ENCODE measurements around the gene TOMT.

TOMT gene

DNA sequence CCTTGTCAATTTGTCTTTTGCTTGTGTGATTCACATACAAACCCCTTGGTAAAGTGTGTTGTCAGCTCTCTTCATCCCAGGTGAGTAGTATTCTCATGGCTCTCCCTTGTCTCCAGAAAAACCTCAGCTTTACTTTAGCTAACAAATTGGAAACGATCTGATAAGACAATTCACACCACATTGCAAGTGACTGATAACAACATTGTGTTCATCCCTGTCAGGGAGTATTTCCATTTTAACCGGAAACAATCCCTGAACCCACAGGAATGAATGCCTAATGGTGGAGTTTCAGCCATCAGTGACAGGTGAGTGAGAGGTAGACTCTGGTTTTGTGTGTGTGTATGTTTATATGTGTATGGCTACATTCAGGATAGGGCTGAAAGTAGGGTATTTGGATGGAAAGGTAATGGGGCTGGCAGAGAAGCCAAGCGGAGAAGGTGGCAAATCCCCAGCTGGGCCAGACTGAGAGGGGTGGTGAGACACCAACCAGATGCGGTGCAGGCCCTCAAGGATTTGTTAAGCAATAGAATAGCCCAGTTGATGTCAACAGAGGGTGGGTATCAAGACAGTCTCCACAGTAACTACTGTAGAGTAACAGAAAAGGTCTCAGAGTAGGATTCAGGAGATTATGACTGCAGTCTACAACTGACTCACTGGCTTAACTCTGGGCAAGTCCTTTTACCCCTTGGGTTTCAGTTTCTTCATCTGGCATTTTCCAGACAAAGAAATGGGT is 17.5 kb upstream of the TOMT start:
- DNase-seq: no peak

DNA sequence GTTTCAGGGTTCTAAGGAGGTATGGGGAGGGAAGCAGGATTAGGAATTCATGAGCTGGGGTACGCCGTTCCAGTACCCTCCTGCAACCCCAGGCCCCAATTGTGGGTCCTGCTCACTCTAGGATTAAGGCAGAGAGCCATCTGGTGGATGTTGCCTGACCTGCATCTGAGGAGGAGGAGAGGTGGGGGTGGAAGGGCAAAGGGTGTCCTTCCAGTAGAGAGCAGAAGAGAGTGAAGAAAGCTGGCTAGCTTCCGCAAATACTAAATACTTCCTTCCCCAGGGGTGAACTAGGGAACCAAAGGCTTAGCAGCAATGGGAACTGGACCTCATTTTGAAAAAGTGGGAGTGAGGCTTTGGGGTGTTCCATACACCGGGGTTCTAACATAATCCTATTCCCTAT is 14.4 kb upstream of the TOMT start:
- peak; percentile 7 for DNase-seq

DNA sequence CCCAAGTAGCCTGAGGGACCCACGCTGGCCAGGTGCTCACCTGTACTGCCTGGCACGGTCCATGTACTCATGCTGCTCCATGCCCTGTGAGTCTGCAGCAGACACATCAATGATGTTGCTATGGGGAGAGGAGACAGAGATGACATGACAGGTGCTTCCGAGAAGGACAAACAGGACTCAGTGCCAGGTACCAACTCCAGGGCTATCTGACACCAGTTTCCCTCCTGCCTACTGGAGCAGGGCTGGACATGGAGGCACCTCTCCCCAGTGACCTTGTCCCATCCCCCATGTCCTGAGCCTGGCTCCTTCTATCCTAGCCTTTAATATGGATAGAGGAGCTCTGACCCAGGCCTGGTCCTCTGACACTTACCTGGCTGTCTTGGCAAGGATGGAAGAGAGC is 7.0 kb upstream of the TOMT start:
- DNase-seq: no peak

DNA sequence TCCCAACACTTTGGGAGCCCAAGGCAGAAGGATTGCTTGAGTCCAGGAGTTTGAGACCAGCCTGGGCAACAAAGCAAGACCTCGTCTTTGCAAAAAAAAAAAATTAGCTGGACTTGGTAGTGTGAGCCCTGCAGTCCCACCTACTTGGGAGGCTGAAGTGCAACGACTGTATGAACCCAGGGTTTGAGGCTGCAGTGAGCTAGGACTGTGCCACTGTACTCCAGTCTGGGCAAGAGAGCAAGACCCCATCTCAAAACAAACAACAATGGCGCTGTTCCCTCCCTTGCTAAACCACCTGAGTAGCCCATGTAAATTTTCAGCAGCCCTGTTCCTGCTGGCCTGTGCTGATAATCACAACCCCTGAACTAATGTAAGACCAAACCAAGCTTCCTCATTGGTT is 5.7 kb upstream of the TOMT start:
- DNase-seq: no peak

DNA sequence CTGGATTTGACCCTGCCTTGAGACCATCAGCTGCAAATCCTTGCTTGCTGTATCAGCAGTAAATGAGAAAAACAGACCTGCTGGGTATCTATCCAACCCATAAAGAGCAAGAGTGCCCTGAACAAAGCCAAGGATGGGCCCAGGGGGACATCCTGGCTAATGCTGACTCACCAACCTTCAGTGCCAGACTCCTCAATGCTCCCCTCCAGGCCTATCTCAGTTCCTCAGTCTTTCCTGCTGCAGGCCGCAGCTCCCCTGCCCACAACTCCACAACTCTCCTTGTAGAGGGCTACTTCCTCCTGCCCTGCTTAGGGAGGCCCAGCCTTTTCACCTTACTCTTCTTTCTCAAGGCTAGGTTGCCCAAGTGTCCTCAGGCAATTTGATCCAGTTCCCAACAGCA is 5.3 kb upstream of the TOMT start:
- DNase-seq: no peak

DNA sequence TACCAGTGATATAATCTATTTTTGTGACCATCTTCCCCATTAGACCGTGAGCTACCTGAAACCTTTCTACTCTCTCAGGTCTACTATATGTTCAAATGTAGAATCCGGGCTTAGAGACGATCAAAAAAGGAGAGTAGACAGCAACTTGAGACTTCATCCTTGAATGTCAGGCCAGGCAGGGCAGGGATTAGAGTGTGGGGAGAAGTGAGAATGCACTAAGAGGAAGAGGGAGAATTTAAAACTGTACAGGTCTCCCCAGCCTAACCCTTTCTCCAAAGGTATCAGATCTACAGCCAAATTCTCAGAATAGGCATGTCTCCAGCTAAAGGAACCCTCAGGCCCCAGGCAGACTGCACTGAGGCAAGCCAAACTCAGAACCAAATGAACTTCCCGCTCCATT is 3.6 kb upstream of the TOMT start:
- DNase-seq: no peak

DNA sequence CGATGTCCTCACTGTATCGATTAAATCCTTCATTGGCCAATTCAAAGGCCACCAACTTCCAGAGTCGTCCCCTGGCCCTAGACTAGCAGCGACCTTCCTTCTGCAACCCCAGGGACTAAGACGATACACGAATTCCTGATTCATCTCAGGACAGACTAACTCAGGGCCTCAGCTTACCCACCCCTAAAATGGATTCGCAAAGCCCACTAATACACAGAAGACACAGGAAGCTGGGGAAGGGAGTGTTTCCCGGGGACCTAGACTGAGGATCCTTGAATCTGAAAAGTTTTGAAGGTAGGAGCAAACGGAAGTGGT is 3.1 kb upstream of the TOMT start:
- no peak for DNase-seq

DNA sequence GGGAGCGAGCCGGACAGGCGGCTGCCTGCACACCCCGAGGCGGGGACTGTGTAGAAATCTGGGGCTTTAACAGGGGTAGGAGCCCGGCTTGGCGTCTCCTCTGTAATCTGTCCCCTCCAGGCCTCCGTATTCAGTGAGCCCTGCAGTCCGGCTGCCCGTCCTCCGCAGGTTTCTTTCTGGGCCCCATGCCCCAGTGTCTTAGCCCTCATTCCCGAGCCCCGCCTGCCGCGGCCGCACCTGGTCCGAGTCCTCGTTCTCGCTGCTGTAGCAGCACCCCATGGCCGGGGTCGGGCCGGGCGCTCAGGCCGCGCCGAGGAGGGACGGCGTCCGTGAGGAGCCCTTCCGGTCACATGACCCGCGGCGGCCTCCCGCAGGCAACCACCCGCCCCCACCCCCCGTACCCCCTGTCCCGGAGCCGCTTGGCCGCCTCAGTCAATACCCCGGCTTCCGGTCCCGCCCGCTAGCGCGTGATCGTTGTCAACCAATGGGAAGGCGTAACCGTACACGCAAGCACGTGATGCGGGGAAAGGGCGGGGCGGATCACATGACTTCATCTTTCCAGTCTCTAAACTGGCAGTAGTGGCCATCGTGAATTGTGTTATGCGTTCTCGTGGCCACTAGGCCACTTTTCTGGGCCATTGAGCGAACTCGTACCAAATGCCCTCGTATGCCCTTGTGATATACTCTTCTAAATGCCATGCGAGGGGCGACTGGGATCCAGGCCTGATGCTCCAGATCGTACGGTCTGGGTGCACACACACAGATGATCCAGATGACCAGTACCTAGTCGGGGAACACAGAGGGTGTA is 2.6 kb upstream of the TOMT start, which contains the start of gene LAMTOR1:
LAMTOR1 (minus strand) TSS at position 352 of the 808 bp plus-strand sequence; CDS start at position 279, 73 bp downstream.
- peak; percentile 88 for DNase-seq

DNA sequence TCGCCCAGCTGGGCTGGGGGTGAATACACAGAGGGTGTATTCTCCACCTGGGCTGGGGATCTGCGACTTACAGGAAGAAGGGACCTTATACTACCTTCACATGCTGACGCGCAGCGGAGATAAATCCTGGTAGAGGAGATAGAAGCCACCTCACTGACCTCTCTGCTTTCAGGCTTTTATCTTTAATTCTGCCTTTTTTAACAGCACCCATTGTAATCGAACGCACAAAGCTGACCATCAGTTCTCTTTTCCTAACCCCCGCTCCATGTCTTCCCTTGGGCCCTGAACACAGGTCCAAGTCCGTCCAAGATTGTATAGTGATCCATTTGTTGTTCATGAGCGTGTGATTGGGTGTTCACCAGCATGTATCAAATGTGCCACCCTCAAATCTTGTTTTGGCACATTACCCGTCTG is 2.0 kb upstream of the TOMT start:
- no peak for DNase-seq

DNA sequence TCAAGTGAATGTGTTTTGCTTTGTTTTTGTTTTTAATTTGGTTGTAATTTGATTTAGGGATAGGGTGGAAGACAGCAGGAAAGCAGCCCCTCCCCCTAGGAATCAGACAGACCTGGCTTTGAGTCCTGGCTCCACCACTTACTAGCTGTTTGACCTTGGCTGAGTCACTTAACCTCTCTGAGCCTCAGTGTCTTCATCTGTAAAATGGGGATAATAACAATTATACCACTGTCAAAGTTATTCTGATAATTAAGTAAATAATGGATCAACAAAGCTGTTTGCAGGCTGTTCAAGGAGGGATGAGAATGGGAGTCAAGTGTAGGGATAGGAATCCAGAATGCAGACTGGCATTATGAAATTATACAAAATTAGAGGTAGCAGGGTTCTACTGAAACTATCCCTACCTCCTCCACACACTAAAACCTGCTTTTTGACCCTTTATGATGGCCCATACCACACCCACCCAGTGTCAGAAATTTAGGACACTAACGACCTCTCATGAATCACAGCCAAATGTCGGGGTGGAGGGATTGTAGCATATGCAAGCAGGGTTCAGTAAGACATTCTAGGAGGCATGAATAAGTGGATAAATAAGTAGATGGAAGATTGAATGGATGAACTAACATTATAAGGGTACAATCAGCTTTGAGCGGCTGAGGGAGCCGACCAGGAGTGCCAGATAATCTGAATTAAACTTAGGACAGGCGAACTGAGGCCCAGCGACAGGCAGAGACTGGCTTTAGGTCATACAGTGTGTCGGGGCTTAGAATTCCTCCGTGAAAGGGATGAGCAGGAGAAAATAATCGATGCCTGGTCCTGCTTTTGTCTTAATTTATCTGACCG is 5.8 kb downstream of the TOMT start:
- DNase-seq: no peak

DNA sequence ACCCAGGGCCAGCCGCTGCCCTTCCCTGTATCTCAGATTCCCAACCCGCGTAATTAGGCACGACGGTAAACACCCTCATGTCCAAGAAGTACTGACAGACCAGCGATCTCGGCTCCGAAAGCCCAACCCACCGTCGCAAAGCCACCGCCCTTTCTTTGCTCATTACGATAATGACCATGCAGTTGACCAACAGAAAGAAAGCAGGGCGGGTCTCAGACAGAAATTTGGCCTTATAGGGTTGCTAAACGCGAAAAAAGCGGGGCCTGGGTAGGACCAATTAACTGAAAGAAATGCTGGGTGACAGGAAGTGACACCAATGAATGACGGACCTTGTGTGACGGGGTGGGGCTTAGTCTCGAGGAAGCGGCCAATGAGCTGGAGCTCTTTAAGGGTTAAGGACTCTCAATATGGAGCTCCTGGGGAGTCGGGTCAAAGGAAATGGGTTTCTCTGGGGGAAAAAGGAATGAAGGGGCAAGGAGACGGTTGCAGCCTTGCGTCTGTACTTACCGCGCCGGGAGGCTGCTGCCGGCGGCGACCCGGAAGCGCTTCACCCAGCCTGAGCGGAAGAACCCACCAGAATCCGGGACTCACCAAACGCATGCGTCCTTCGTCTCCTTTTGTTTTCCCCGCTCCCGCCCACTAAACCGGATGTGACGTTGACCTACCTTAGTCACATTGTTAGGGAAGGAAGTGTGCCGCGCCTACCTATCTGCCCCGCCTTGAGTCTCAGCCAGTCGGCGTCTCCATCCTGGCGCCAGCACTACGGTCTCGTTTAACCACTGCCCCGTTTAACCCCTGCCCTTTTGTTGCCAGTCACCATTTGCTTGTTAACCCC is 6.6 kb downstream of the TOMT start, which contains the start of gene ANAPC15:
ANAPC15 (minus strand) TSS at position 553 of the 835 bp plus-strand sequence. CDS start 1,419 bp downstream, outside the sequence.
- DNase-seq: peak; percentile 97

DNA sequence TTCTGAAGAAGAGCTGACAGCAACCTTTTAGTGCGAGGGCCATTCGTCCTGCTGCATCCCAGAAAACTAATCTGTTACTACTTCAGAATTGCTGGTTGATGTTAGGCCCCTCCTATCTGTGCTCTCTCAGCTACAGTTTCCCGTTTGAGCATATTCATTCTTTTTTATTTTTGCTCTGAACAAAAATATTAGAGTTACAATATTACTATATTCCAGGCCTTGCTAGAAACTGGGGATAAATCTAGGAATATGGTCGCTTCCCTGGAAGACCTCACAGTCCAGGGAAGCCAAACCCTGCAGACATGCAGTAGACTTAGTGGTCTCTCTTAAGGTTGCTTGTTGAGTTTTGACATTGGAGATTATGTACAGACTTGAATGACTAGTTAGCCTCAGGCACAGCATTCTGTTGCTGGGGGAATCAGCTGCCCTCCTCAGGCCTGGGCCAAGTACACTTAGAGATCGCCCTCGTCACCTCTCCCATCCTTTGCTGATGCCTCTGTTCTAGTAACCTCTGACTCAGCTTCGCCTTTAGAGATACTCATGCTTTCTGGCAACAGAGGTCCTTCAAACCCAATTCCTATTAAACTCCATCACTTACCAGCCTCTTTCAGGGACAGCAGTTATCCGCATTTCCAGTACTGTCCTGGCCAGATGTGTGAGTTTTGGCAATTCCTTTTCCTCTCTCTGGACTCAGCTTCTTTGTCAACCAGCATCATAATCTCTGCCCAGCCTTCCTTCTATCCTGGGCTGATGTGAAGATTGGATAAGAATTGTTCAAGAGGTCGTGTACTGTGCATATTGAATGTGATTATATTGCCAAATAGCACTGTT is 7.5 kb downstream of the TOMT start:
- no peak for DNase-seq

DNA sequence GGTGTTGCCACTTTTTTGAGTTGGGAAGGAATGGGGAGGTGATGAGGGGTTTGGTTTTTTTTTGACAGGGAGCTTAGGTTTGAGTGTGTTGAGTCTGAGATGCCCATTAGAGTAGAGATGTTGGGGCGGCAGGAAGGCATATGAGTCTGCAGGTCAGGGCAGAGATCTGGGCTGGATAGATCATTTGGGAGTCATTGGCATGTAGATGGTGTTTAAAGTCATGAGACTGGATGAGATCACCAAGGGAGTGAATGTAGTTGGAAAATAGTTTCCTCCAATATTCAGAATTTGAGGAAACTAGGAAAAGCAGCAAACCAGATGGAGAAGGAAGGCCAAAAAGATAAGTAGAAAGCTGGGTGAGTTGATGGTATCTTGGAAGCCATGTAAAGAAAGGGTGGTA is 8.8 kb downstream of the TOMT start:
- no peak for DNase-seq

DNA sequence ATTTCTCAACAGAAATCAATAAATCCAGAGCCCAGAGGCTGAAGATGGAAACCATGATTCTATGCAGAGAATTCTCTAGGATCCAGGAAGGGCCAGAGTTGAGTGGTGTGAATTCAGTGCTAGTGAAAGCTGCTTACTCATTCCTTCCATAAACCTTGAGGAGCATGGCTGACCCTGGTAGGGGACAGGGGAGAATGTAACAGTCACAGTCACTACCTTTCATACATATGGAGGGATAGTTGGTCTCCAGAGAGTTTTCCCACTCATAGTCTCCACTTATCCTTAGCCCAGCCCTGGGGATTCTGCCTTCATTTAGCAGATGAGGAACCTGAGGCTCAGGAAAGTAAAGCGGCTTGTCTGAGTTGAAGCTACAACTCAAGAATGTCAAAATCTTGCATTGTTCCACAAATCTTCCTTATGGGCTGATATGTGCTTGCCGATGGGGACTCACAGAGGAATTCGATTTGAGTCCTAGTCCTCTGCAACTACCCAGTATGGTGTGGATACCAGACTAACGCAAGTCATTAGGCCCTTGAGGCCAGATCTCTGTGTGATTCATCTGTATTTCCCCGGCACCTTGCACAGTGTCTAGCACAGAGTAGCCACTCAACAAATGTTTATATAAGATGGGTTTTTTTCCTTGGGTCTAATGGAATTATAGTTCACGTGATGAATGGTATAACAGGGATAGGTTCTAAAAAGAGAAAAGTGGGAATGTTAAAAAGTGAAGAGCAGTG is 10.5 kb downstream of the TOMT start:
- no peak for DNase-seq

DNA sequence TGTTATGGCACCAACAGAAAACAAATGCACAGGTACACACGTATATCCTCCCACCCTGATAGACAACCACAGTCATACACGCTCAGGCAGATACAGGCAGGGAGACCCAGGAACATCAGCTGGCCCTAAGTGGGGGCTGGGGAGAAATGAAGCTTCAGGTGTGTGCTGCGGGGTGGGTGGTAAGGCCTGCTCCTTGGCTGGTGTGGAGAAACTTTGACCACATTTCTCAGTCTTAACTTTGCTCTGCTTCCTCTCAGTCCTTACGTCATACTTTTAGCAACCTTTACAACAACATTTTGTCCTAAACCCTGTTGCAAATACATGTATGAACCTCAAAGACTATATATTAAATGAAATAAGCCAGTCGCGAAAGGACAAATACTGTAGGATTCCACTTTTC is 13.5 kb downstream of the TOMT start:
- DNase-seq: no peak

DNA sequence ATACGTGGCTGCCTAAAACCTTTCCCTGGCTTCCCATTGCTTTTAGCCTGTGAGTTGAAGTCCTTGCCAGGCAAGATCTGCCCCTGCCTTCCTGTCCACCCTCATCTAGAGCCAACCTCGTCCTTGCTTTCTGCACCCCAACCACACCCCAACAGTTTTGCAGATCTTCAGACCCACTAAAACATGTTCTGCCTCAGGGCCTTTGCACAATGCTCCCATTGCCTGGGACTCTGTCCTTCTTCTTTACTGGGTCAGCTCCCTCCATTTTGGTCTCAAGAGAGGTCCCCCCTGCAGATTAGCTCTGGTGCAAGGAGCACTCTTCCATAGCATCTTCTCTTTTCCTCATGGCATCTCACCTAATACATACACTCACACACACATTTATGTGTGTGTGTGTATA is 15.2 kb downstream of the TOMT start:
- DNase-seq: no peak

DNA sequence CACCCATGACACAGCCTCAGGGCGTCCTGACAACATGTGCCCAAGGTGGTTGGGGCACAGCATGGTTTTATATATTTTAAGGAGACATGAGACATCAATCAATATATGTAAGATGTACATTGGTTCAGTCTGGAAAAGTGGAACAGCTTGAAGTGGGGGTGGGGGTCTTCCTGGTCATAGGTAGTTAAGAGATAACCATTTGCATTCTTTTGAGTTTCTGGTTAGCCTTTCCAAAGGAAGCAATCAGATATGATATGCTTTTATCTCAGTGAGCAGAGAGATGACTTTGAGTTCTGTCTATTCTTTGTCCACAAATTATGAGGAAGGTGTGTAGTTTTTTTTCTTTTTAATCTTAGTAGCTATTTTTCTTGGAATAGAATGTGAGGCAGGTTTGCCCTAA is 16.9 kb downstream of the TOMT start:
- no peak for DNase-seq

DNA sequence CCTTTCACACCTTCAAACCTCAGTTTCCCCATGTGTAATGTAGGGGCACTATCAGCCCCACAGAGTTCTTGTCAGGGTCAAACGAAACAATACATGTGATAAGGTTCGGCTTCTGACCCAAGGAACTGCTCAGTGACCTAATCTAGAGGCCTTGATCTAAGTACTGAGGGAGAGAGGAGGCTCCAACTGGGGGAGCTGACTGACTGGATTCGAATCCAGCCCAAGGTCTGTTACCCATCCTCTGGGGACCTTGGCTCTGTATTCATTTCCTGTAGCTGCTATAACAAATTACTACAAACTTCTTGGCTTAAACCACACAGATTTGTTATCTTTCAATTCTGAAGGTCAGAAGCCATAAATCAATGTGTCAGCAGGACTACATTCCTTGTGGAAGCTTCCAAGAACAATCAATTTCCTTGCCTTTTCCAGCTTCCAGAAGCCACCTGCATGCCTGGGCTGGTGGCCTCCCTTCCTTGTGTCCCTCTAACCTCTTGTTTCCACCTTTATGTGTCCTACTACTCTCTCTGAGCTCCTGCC is 17.5 kb downstream of the TOMT start:
- DNase-seq: no peak

DNA sequence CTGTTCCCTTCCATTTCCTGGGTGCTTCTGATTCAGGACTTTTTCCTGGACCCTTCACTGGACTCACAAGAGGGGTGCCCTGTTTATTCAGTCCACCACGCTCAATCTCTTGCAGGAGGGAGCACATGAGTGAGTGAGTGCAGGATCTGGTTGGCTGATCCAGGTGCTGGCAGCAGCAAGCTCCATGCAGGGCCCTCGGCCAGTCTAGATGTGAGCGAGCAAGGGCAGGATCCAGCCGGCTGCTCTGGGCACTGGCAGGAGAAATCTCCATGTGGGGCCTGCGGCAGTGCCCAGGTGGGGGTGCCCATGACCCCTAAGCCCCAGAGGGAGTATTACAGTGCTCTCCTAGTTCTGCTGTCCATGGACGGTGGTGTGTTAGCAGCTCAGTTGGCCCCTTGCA is 18.3 kb downstream of the TOMT start:
- DNase-seq: no peak

DNA sequence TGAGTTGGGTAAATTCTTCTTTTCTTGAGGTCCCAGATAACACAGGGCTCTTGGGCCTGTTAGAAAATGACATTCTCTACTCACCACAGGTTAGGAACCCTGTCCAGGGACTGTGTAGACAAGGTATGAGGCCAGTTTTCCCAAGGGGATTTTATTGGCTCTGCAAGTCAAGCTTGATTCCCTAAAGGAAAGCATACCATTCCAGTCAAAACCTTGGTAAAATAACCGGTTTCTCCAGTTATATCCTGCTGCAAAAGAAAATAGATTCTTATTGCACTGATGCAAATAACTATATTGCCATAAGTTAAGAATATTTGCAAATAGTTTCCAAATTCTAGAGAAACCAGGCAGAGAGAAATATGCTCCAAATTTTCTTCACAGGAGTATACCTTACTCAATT is 20.2 kb downstream of the TOMT start:
- no peak for DNase-seq

DNA sequence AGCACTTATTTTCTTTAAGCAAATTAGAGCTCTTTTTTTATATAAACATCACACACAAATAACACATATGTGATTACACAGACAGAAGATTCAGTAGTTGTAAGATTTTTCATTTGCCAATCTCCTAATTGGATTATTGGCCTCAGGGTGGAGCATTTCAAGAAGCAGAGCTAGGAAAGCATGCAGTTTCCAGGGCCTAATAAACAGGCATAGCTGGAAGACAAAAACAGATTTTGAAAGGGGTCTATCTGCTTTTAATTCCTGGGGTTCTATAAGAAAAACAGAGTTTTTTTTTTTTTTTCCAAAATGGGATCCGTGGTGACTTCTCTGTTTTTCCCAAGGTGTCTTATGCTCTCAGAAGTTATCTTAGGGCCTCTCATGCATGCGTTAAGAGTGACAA is 22.2 kb downstream of the TOMT start:
- no peak for DNase-seq
